Esophagus muscularis mucosa (tissue), 3 donors: ENCODE results near the gene CENPP.

Experiments used
- POLR2A ChIP-seq: fragments of 450-650 bp; IDR thresholded peaks from one replicate; pipeline ENCODE4 v1.6.1; 2017; ENCODE audit warnings: antibody characterized with exemption, moderate library complexity, mild to moderate bottlenecking, low read depth
- POLR2AphosphoS5 ChIP-seq, 2 donors: sonication (generic); formaldehyde crosslinking; IDR thresholded peaks; one replicate each; pipeline ENCODE4 v1.6.1; 2017; ENCODE audit warnings: antibody characterized with exemption in 2 of 2
- TF ChIP-seq, protein P1 (sequence below), 3 experiments: fragments of 200-600 bp in 2 of 3; fragments of 450-650 bp in 1 of 3; sonication (generic) in 2 of 3; IDR thresholded peaks; one replicate each; pipeline ENCODE4 v1.5.1; 2017 to 2019; ENCODE audit warnings: antibody characterized with exemption in 3 of 3, mild to moderate bottlenecking in 2 of 3, moderate library complexity in 1 of 3

DNA sequence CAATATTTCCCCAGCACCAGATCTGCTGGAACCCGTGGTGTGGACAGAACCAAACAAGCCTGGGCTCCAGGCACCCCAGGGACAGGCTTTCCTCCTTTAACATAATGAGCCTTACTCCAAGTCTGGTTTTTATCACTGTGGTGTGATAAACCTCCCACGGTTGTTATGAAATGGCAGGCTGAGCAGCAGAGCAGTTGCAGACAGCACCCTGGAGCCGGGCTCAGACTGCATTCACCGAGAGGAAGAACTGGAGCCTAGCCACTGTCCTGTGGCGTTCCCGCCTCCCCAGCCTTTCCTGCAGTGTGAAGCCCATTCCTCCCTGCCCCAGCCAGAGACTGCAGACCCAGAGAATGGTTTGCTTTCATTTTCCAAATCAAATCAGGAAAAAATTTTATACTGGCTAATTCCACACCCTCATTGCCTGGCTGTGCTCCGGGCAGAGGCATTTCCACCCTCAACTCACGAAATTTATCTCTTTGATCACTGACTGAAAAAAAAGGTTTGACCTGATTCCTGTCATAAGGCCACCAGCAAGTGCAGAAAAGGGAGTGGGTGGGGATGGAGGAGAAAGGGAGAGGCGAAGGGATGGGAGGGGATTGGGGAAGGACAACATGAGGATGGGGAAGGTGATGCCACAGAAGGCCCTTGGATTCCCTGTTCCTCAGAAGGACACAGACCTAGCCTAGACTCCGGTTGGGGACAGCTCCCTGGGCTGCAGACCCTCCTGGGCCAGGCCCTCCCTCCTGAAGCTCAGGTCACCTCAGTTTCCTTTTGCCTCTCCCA is 325.3 kb downstream of the CENPP start:
- TF ChIP-seq, protein P1, sequence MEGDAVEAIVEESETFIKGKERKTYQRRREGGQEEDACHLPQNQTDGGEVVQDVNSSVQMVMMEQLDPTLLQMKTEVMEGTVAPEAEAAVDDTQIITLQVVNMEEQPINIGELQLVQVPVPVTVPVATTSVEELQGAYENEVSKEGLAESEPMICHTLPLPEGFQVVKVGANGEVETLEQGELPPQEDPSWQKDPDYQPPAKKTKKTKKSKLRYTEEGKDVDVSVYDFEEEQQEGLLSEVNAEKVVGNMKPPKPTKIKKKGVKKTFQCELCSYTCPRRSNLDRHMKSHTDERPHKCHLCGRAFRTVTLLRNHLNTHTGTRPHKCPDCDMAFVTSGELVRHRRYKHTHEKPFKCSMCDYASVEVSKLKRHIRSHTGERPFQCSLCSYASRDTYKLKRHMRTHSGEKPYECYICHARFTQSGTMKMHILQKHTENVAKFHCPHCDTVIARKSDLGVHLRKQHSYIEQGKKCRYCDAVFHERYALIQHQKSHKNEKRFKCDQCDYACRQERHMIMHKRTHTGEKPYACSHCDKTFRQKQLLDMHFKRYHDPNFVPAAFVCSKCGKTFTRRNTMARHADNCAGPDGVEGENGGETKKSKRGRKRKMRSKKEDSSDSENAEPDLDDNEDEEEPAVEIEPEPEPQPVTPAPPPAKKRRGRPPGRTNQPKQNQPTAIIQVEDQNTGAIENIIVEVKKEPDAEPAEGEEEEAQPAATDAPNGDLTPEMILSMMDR (IDR thresholded peaks at IDR 0.05): no peak
- no peak for TF ChIP-seq POLR2A
- TF ChIP-seq POLR2AphosphoS5 (IDR thresholded peaks at IDR 0.05): no peak
